ENCODE data around the gene LINC01488. TPM values are rescaled to one million over a fixed set of nuclear protein-coding genes. Genes with fewer than 3 reads are reported as not detected.

Gene LINC01488
- total RNA-seq, 1 donor from 2014 or later: not detected

DNA sequence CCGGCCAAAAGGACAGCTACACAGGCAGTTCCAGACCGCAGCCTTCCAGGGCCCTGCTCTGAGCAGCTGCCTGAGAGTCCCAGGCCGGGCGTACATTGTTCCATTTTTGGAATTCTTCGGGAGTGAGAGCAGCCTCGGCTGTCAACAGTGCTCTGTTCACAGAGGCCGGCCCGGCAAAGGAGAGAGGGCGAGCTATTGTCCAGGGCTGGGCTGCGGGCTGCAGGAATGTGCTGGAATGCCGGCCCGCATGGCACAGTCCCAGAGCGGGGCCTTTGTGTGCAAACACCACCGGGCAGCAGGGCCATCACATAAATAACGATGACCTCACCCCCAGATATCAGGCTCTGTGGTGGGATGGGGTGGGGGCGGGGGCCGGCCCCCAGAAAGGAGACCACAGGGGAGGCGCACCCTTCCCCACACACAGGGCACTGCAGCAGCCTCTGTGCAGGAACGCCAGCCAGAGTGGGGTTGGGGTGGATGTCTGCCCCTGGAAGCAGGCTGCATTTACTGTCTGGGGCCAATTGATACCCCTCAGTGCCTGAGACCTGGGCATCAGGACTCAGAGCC, 15.8 kb downstream of the LINC01488 start:
- ATAC-seq (peak; percentile 90), DNase-seq (peak; percentile 86)
- intact Hi-C loops (cut with DNase I): no loop called here
- Histone ChIP-seq H3K4me3 (no peak overlapping the region), H3K27ac (peak overlapping the region; percentile 63), H3K9me3 (no peaks in the 10 kb centered on the region), H3K4me1 (peaks cover 21% of the 10 kb centered on the region), H3K27me3 (no peaks in the 10 kb centered on the region), H3K36me3 (no peaks in the 10 kb centered on the region)
- TF ChIP-seq, protein P1, sequence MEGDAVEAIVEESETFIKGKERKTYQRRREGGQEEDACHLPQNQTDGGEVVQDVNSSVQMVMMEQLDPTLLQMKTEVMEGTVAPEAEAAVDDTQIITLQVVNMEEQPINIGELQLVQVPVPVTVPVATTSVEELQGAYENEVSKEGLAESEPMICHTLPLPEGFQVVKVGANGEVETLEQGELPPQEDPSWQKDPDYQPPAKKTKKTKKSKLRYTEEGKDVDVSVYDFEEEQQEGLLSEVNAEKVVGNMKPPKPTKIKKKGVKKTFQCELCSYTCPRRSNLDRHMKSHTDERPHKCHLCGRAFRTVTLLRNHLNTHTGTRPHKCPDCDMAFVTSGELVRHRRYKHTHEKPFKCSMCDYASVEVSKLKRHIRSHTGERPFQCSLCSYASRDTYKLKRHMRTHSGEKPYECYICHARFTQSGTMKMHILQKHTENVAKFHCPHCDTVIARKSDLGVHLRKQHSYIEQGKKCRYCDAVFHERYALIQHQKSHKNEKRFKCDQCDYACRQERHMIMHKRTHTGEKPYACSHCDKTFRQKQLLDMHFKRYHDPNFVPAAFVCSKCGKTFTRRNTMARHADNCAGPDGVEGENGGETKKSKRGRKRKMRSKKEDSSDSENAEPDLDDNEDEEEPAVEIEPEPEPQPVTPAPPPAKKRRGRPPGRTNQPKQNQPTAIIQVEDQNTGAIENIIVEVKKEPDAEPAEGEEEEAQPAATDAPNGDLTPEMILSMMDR (IDR thresholded peaks at IDR 0.05): no peak

DNA sequence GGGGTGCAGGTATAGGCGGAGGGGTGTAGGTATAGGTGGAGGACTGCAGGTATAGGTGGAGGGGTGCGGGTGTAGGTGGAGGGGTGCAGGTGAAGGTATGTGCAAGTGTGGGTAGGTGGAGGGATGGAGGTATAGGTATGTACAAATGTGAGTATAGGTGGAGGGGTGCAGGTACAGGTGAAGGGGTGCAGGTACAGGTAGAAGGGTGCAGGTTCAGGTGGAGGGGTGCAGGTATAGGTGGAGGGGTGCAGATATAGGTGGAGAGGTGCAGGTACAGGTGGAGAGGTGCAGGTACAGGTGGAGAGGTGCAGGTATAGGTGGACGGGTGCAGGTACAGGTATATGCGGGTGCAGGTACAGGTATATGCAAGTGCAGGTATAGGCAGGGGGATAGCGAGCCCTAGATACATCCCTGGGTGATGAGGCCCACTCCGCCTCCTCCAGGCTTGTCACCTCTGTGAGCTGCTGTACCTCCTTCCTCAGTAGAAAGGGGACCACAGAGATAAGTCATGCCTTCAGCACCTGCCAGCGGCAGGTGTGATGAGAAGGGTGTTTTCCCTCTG, 17.2 kb downstream of the LINC01488 start:
- H3K36me3 ChIP-seq: no peaks in the 10 kb centered on the region
- ATAC-seq: no peak
- DNase-seq: peak; percentile 42
- intact Hi-C loops (cut with DNase I): no loop called here
- H3K4me1 ChIP-seq: peaks cover 21% of the 10 kb centered on the region
- no peaks in the 10 kb centered on the region for H3K27me3 ChIP-seq
- no peak overlapping the region for H3K27ac ChIP-seq
- no peak overlapping the region for H3K4me3 ChIP-seq
- H3K9me3 ChIP-seq: no peaks in the 10 kb centered on the region
- TF ChIP-seq, protein P1 (IDR thresholded peaks at IDR 0.05): no peak

DNA sequence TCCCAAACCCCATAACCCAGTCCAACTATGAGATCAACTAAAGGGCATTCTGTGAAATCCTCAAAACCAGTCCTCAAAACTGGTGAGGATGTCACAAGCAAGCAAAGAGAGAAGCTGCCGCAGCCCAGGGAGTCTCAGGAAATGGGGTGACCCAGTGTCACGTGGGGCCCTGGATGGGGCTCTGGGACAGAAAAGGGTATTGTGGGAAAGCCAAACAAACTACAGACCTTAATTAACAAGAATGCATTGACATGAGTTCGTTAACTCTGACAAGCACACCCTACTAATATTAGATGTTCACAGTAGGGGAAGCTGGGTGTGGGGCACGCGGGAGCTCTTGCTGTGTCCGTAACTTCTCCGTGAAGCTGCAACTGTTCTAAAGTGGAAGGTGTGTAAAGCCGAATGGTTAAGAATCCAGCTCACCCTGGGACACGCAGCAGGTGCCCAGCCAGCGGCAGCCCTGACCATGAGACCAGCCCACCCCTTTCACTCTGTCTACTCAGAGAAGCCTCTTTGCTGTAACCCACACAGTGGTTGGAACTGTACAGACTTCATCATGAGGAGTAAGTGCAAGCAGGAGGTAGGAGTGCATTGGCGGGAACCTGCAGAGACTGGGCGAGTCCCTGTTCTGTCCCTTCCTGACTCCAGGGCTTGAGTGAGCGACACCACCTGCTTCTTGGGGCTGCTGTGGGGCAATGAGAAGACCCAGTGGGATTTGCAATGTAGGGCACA, 17.9 kb downstream of the LINC01488 start:
- Histone ChIP-seq H3K4me1 (peaks cover 21% of the 10 kb centered on the region), H3K27me3 (no peaks in the 10 kb centered on the region), H3K9me3 (no peaks in the 10 kb centered on the region), H3K27ac (no peak overlapping the region), H3K4me3 (no peak overlapping the region), H3K36me3 (no peaks in the 10 kb centered on the region)
- intact Hi-C loops (cut with DNase I): no loop called here
- DNase-seq: peak; percentile 50
- ATAC-seq: no peak
- TF ChIP-seq, protein P1 (IDR thresholded peaks at IDR 0.05): no peak

DNA sequence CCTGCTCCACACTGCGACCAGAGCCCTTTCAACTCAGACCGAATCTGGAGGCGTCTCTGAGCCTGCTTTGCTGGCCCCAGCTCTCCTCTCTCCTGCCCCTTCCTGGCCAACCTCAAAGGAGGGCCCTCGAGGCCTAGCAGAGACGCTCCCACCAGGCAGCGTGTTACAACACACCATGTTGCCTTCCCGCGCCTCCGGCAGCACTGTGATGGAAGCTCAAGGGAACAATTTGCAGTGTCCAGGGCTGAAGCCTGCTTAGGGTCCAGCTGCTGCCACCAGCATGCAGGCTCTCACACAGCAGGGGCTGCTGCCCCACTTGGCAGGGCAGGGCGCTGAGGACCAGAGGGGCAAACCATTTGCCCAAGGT, 18.4 kb downstream of the LINC01488 start:
- Histone ChIP-seq H3K27me3 (no peaks in the 10 kb centered on the region), H3K27ac (no peak overlapping the region), H3K9me3 (no peaks in the 10 kb centered on the region), H3K36me3 (no peaks in the 10 kb centered on the region), H3K4me1 (peaks cover 19% of the 10 kb centered on the region), H3K4me3 (no peak overlapping the region)
- intact Hi-C loops (cut with DNase I): no loop called here
- peak; percentile 49 for DNase-seq
- TF ChIP-seq, protein P1 (IDR thresholded peaks at IDR 0.05): no peak
- ATAC-seq: no peak

GRCh38 chr11:69500285-69501120, 19.0 kb downstream of the LINC01488 start:
- TF ChIP-seq, protein P1 (IDR thresholded peaks at IDR 0.05): no peak
- intact Hi-C loops (cut with DNase I): no loop called here
- Histone ChIP-seq H3K36me3 (no peaks in the 10 kb centered on the region), H3K4me1 (peaks cover 18% of the 10 kb centered on the region), H3K9me3 (no peaks in the 10 kb centered on the region), H3K27ac (no peak overlapping the region), H3K27me3 (no peaks in the 10 kb centered on the region), H3K4me3 (no peak overlapping the region)
- DNase-seq (peak; percentile 57), ATAC-seq (no peak)

Data from upper lobe of right lung (tissue), 1 donor.